GM12872 (cell line): Measurements from ENCODE around the gene ARIH1.

Experiments
- TF ChIP-seq, protein P1 (sequence below): IDR thresholded peaks from 3 replicates; pipeline ENCODE4 v1.5.1; 2011; ENCODE audit warnings: low read depth, mild to moderate bottlenecking, low read length, moderate library complexity; ENCODE audit not compliant: insufficient read depth

ARIH1 gene

DNA sequence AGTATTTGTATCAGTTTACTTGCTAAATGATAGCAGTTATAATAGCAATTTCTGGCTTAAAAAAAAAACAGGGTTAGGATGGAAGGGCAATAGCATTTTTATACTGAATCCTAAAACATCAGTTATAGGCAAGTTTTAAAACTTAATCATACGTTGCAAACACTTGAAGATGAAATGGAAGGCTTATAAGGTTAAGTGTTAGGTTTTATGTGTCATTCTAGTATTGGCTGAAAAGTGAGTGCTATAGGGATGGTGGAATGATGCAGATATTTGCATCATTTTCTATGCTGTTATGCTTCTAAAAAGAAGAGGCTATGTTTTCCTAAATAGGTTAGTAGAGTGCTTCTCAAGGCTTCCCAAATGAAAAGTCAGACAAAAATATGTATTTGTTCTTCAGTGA is 23.3 kb downstream of the ARIH1 start:
- TF ChIP-seq, protein P1, sequence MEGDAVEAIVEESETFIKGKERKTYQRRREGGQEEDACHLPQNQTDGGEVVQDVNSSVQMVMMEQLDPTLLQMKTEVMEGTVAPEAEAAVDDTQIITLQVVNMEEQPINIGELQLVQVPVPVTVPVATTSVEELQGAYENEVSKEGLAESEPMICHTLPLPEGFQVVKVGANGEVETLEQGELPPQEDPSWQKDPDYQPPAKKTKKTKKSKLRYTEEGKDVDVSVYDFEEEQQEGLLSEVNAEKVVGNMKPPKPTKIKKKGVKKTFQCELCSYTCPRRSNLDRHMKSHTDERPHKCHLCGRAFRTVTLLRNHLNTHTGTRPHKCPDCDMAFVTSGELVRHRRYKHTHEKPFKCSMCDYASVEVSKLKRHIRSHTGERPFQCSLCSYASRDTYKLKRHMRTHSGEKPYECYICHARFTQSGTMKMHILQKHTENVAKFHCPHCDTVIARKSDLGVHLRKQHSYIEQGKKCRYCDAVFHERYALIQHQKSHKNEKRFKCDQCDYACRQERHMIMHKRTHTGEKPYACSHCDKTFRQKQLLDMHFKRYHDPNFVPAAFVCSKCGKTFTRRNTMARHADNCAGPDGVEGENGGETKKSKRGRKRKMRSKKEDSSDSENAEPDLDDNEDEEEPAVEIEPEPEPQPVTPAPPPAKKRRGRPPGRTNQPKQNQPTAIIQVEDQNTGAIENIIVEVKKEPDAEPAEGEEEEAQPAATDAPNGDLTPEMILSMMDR: no peak

DNA sequence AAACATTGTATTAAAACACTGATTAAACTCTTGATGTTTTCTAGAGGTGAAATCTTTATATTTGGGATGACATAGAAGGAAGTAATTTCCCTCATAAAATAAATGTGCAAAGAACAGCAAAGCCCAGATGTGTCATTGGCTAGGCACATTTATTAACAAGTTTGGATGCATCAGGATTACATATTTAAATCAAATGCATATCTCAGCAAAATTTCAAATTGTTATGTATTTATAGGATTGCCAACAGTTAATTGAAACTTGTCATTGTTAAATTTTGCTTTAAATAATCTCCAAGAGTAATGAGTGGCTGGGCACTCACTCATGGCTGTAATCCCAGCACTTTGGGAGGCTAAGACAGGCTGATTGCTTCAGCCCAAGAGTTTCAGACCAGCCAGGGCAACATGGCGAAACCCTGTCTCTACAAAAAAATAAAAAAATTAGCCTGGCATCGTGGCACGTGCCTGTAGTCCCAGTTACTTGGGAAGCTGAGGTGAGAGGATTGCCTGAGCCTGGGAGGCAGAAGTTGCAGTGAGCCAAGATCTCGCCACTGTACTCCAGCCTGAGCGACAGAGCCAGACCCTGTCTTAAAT is 28.2 kb downstream of the ARIH1 start:
- TF ChIP-seq, protein P1: no peak

DNA sequence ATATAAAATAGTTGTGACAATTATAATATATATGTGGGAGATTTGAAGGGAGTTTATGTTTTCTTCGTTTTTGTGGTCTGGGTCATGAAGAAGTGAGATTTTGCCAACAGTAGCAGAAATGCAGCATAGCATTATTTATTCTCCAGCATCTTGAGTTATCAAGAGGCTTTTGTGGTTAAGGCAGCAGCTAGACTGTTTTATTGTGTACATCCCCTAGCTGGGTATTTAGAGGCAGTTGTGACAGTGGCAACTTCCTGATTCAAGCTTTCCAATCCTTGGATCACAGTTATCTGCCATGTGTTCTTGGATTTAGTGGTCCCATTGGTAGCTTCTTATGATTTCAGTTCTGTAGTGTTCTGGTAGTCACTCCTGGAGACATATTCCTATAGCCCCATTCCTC is 29.0 kb downstream of the ARIH1 start:
- TF ChIP-seq, protein P1: no peak

DNA sequence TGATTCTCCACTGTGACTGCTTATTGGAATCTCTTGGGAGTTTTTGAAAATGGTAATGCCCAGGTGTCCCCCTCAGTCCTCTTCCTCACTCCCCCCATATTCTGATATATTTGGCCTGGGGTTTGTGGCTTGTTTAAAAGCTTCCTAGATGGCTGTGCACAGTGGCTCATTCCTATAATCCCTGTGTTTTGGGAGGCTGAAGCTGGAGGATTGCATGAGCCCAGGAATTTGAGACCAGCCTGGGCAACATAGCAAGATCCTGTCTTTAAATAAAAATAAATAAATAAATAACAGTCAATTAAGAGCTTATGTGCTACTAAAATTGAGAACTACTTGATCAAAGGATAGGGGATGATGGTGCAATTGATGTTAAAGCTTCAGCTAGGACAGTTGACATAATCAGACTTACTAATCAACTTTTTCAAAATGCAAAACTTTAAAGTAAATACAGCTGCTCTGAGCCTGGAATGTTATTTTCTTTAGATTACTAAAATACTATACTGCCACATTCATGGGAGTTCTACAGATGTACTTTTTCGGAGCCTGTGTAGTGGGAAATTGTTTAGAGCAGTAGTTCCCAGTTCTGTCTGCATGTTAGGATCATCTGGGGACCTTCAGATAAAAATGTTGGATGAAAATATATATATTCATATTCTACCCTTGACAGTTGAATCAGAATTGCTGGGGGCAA is 33.4 kb downstream of the ARIH1 start:
- TF ChIP-seq, protein P1: no peak

DNA sequence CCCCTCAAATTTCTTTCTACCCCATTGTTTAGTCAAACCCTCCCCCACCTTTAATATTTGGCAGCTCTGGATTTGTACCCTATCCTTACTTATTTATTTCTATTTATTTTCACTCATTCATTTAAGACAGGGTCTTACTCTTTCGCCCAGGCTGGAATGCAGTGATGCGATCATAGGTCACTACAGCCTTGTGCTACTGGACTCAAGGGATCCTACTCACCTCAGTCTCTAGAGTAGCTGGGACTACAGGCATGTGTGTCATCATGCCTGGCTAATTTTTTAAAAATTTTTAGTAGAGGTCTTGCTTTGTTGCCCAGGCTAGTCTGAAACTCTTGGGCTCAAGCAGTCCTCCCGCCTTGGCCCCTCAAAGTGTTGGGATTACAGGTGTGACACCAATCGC is 35.4 kb downstream of the ARIH1 start:
- TF ChIP-seq, protein P1: no peak

DNA sequence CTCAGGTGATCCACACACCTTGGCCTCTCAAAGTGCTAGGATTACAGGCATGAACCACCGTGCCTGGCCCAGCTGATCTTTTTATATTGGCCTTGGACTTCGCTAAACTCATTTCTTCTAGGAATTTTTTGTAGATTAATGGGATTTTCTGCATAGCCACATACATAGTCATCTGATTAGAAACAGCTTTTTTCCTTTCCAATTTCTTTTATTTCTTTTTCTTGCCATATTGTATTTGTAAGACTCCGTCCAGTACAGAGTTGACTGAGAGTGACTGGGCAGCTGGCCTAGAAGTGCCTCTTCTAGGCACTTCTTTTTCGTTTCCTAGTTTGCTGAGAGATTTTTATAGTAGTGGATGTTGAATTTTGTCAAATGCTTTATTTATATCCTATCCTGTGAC is 37.4 kb downstream of the ARIH1 start:
- TF ChIP-seq, protein P1: no peak

DNA sequence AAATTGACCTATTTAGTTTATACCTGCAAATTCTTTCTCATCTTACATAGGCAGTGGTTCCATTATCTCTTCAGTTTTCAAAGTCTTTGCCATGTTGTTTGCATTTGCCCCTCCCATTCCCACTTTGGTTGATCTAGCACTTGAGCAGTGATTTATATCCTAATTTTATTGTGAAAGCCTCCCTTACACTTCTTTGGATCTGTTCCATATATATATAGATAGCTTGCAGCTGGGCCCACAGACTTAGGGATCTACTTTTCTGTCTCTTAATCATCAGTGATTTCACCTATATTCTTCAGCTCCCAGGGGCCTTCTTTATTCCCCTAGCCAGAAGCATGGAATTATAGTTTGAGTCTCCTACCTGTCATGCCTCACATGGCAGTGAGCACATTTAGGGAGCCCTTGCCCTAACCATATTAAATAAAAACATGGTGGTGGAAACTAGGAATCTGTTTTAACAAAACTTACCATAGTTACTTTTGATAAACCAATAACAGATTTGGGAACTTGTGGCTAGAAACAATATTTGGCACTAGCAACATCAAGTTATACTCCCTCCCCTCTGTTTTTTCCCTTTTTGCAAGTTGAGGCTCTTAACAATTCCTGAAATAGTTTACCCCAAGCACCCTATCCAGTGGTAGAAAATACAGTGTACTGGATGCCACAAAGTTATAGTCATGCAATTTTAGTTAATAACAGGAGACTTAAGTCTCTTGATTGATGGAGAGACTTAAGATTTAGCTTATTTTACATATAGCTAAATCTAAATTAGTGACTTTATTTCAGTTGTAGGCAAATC is 41.7 kb downstream of the ARIH1 start:
- TF ChIP-seq, protein P1: no peak
